GM23248 (cell line): ENCODE data around the gene RAD51B. TPM values are rescaled to one million over a fixed set of nuclear protein-coding genes. Genes with fewer than 3 reads are reported as not detected.

Source experiments
- DNase-seq: peaks from one replicate; pipeline ENCODE4 v3.0.0-alpha.2; 2015
- H2AFZ ChIP-seq: fragments of 200-600 bp; sonication (generic); 2 replicates; pipeline ENCODE4 v1.6.1; 2016; ENCODE audit warnings: antibody characterized with exemption
- H3F3A ChIP-seq: fragments of 200-600 bp; sonication (generic); 2 replicates; pipeline ENCODE4 v1.6.1; 2016; ENCODE audit warnings: mild to moderate bottlenecking, antibody characterized with exemption, mixed run types; ENCODE audit not compliant: insufficient read depth
- H3K27ac ChIP-seq: fragments of 200-600 bp; sonication (generic); 2 replicates; pipeline ENCODE4 v1.5.1; 2016; ENCODE audit warnings: mild to moderate bottlenecking
- H3K27me3 ChIP-seq: fragments of 200-600 bp; sonication (generic); replicated peaks from 2 replicates; pipeline ENCODE4 v1.6.1; 2016; ENCODE audit warnings: mild to moderate bottlenecking; ENCODE audit not compliant: insufficient read depth
- H3K36me3 ChIP-seq: fragments of 200-600 bp; sonication (generic); 2 replicates; pipeline ENCODE4 v1.6.1; 2016; ENCODE audit warnings: low read depth, mild to moderate bottlenecking
- H3K4me1 ChIP-seq: fragments of 200-600 bp; sonication (generic); 2 replicates; pipeline ENCODE4 v1.6.1; 2016; ENCODE audit warnings: mild to moderate bottlenecking; ENCODE audit not compliant: insufficient read depth
- H3K4me2 ChIP-seq: fragments of 200-600 bp; sonication (generic); one replicate; pipeline ENCODE4 v1.6.1; 2016; ENCODE audit warnings: mild to moderate bottlenecking; ENCODE audit not compliant: unreplicated experiment
- H3K4me3 ChIP-seq: fragments of 200-600 bp; sonication (generic); 2 replicates; pipeline ENCODE4 v1.5.1; 2016; ENCODE audit warnings: mild to moderate bottlenecking
- H3K79me2 ChIP-seq: fragments of 200-600 bp; sonication (generic); 2 replicates; pipeline ENCODE4 v1.6.1; 2016; ENCODE audit warnings: mild to moderate bottlenecking; ENCODE audit not compliant: insufficient read depth
- H3K9ac ChIP-seq: fragments of 200-600 bp; sonication (generic); 2 replicates; pipeline ENCODE4 v1.6.1; 2016; ENCODE audit warnings: mild to moderate bottlenecking
- H3K9me2 ChIP-seq: fragments of 200-600 bp; sonication (generic); 2 replicates; pipeline ENCODE4 v1.6.1; 2016; ENCODE audit warnings: mixed run types, mild to moderate bottlenecking, moderate library complexity; ENCODE audit not compliant: insufficient read depth
- H3K9me3 ChIP-seq: fragments of 200-600 bp; sonication (generic); one replicate; pipeline ENCODE4 v1.6.1; 2017; ENCODE audit warnings: low read depth
- H4K20me1 ChIP-seq: fragments of 200-600 bp; sonication (generic); 2 replicates; pipeline ENCODE4 v1.6.0; 2016; ENCODE audit not compliant: insufficient read depth
- EZH2 ChIP-seq: fragments of 200-600 bp; sonication (generic); IDR thresholded peaks from 2 replicates; pipeline ENCODE4 v1.6.1; 2018; ENCODE audit warnings: antibody characterized with exemption, mild to moderate bottlenecking; ENCODE audit not compliant: insufficient read depth, poor library complexity, severe bottlenecking
- EZH2phosphoT487 ChIP-seq: fragments of 200-600 bp; sonication (generic); IDR thresholded peaks from 2 replicates; pipeline ENCODE4 v1.6.1; 2018; ENCODE audit warnings: antibody characterized with exemption, moderate library complexity, mild to moderate bottlenecking, low read depth; ENCODE audit not compliant: insufficient read depth
- WGBS, 2 experiments: methylation state at CpG; one replicate each; pipeline ENCODE4 v1.1.6; 2015 to 2017; ENCODE audit warnings: low lambda C conversion rate in 2 of 2, low coverage in 1 of 2; ENCODE audit errors: missing lambda C conversion rate in 2 of 2; 5-methylcytosine and 5-hydroxymethylcytosine counted together
- in situ Hi-C: fragments of 300-500 bp; cut with MboI; formaldehyde crosslinking; loops from 2 replicates; pipeline ENCODE4 v1.15.0; 2020
- polyA plus RNA-seq: library from polyadenylated mRNA; unstranded; fragments of >200 nt; fragmentation: Nextera tagmentation; extraction: Ambion mirVana; gene quantifications from 2 replicates; pipeline ENCODE4 v1.2.1, GENCODE V29; 2016
- small RNA-seq: library from RNA; depleted of rRNA; stranded (forward); fragments of <200 nt; gene quantifications from one replicate; pipeline ENCODE3, GENCODE V24; 2014; ENCODE audit warnings: low read depth, low replicate concordance
- total RNA-seq: library from RNA; depleted of rRNA; stranded (reverse); fragments of >200 nt; shearing (Covaris generic); gene quantifications from 2 replicates; pipeline ENCODE4 v1.2.3, GENCODE V29; 2014; rRNA removed

RAD51B gene
- total and polyA plus RNA-seq, 2 experiments from 2014 or later: 4.0 to 8.8 TPM

GRCh38 chr14:68775614-68776126 lies 956.1 kb downstream of the RAD51B start:
- Histone ChIP-seq H2AFZ (no peak overlapping the region), H3K9ac (no peak overlapping the region), H3K27me3 (no peaks in the 10 kb centered on the region), H3K79me2 (no peaks in the 10 kb centered on the region), H3K27ac (no peak overlapping the region), H3K9me3 (no peaks in the 10 kb centered on the region), H3K9me2 (no peaks in the 10 kb centered on the region), H3K36me3 (no peaks in the 10 kb centered on the region), H3K4me1 (peaks cover 39% of the 10 kb centered on the region), H3F3A (peaks cover 44% of the 10 kb centered on the region), H4K20me1 (no peaks in the 10 kb centered on the region), H3K4me2 (no peak overlapping the region), H3K4me3 (no peak overlapping the region)
- DNase-seq: no peak
- TF ChIP-seq EZH2phosphoT487: no peak
- no peak for TF ChIP-seq EZH2
- in situ Hi-C loops: no loop called here
- WGBS, 2 experiments: 85 to 87% methylated on average over 6 of the region's 6 CpGs

GRCh38 chr14:68777644-68778043 lies 958.1 kb downstream of the RAD51B start:
- no peaks in the 10 kb centered on the region for H3K79me2 ChIP-seq
- no peak overlapping the region for H3K4me2 ChIP-seq
- no peak overlapping the region for H3K9ac ChIP-seq
- H3K4me1 ChIP-seq: peaks cover 48% of the 10 kb centered on the region
- no peak overlapping the region for H3K27ac ChIP-seq
- no peak overlapping the region for H2AFZ ChIP-seq
- no peak for DNase-seq
- 98 to 100% methylated on average over 1 of the region's 1 CpG for WGBS, 2 experiments
- H3K9me2 ChIP-seq: no peaks in the 10 kb centered on the region
- in situ Hi-C loops: no loop called here
- H3K36me3 ChIP-seq: no peaks in the 10 kb centered on the region
- H3F3A ChIP-seq: peaks cover 58% of the 10 kb centered on the region
- no peaks in the 10 kb centered on the region for H3K27me3 ChIP-seq
- no peak for TF ChIP-seq EZH2phosphoT487
- TF ChIP-seq EZH2: no peak
- H3K4me3 ChIP-seq: no peak overlapping the region
- H3K9me3 ChIP-seq: no peaks in the 10 kb centered on the region
- H4K20me1 ChIP-seq: no peaks in the 10 kb centered on the region

Small RNA genes within 50 kb of the gene (small RNA-seq; reads per million reads assigned to genes)
- gene RN7SL108P: not detected
- not detected for gene RN7SL706P
- gene RNU6-921P: not detected

Other genes starting within 250 kb of the RAD51B start
- gene PIGH, start 219.5 kb upstream of the RAD51B start, total RNA-seq: 10.8 and 27.6 TPM in 2 replicates
- 22.4 and 23.4 TPM in 2 replicates for gene PIGH, start 219.5 kb upstream of the RAD51B start, polyA plus RNA-seq
- gene ARG2, start 199.9 kb upstream of the RAD51B start, total RNA-seq: 6.3 and 8.2 TPM in 2 replicates
- 5.6 and 5.8 TPM in 2 replicates for gene ARG2, start 199.9 kb upstream of the RAD51B start, polyA plus RNA-seq
- gene VTI1B, start 145.1 kb upstream of the RAD51B start, total RNA-seq: 61.5 and 64.2 TPM in 2 replicates
- 192 and 207 TPM in 2 replicates for gene VTI1B, start 145.1 kb upstream of the RAD51B start, polyA plus RNA-seq
- gene RDH11, start 124.0 kb upstream of the RAD51B start, total RNA-seq: 59.1 and 59.4 TPM in 2 replicates
- 56.7 and 57.5 TPM in 2 replicates for gene RDH11, start 124.0 kb upstream of the RAD51B start, polyA plus RNA-seq
- not detected in 2 replicates for gene RDH12, start 117.9 kb upstream of the RAD51B start, total RNA-seq
- gene RDH12, start 117.9 kb upstream of the RAD51B start, polyA plus RNA-seq: not detected in 2 replicates
- 10.8 and 11.6 TPM in 2 replicates for gene ZFYVE26, start 3.2 kb upstream of the RAD51B start, total RNA-seq
- 2.7 and 3.9 TPM in 2 replicates for gene ZFYVE26, start 3.2 kb upstream of the RAD51B start, polyA plus RNA-seq